ENCODE measurements around the gene RBM3. TPM values are rescaled to one million over a fixed set of nuclear protein-coding genes. Genes with fewer than 3 reads are reported as not detected.

RBM3 gene
- total RNA-seq, 1 experiment from 2014 or later: 528 TPM

- DNase-seq (ENCODE audit: low read depth, low spot score): no peak
Measured at GRCh38 chrX:48617542-48618340, 43.5 kb downstream of the RBM3 start.

GRCh38 chrX:48626401-48627298 lies 52.4 kb downstream of the RBM3 start:
- DNase-seq (ENCODE audit: low read depth, low spot score) (no peak), ATAC-seq (no peak)
- ChIA-PET CTCF (interaction anchor here (0.6 kb wide), 1 partner anchor 214 kb away, joined by 3 read pairs; no protein-coding TSS in a partner anchor), POLR2A (no interaction called here)
- in situ Hi-C loops (cut with HindIII; ENCODE audit: low pct_unique_long_range_greater_than_20kb, low sequenced_read_pairs) (no loop called here), intact Hi-C loops (cut with micrococcal nuclease; ENCODE audit: unreplicated experiment) (no loop called here)
- H3K4me1 ChIP-seq (ENCODE audit: control insufficient read depth, insufficient read depth, low read length): no peaks in the 10 kb centered on the region
- H3K9me3 ChIP-seq (ENCODE audit: control insufficient read depth, insufficient read depth, low read depth, low read length): no peaks in the 10 kb centered on the region
- H3K4me3 ChIP-seq (ENCODE audit: low read depth in 2 of 2, low read length in 2 of 2): no peak overlapping the region
- H3K36me3 ChIP-seq (ENCODE audit: control insufficient read depth, insufficient read depth, low read length): no peaks in the 10 kb centered on the region
- no peak for TF ChIP-seq POLR2AphosphoS5 (IDR thresholded peaks at IDR 0.05; ENCODE audit: low read depth, low read length)
- no peak for TF ChIP-seq REST (IDR thresholded peaks at IDR 0.05; ENCODE audit: insufficient read depth in 1 of 2, low read depth in 2 of 2, low read length in 1 of 2)
- TF ChIP-seq TCF7L2 (IDR thresholded peaks at IDR 0.05; ENCODE audit: low read depth, low read length): no peak
- no peak for TF ChIP-seq SIN3A (IDR thresholded peaks at IDR 0.05; ENCODE audit: borderline replicate concordance, insufficient read depth, low read depth, low read length)
- TF ChIP-seq, protein P1, sequence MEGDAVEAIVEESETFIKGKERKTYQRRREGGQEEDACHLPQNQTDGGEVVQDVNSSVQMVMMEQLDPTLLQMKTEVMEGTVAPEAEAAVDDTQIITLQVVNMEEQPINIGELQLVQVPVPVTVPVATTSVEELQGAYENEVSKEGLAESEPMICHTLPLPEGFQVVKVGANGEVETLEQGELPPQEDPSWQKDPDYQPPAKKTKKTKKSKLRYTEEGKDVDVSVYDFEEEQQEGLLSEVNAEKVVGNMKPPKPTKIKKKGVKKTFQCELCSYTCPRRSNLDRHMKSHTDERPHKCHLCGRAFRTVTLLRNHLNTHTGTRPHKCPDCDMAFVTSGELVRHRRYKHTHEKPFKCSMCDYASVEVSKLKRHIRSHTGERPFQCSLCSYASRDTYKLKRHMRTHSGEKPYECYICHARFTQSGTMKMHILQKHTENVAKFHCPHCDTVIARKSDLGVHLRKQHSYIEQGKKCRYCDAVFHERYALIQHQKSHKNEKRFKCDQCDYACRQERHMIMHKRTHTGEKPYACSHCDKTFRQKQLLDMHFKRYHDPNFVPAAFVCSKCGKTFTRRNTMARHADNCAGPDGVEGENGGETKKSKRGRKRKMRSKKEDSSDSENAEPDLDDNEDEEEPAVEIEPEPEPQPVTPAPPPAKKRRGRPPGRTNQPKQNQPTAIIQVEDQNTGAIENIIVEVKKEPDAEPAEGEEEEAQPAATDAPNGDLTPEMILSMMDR (IDR thresholded peaks at IDR 0.05): no peak
- H3K27me3 ChIP-seq (ENCODE audit: control insufficient read depth, insufficient read depth, low read length): no peaks in the 10 kb centered on the region
- no peak overlapping the region for H3K27ac ChIP-seq (ENCODE audit: low read length)
- BruUV-seq (replicated peaks): no TSS peak

More at GRCh38 chrX:48617542-48618340, 43.5 kb downstream of the RBM3 start:
- intact Hi-C loops (cut with micrococcal nuclease; ENCODE audit: unreplicated experiment) (no loop called here), in situ Hi-C loops (cut with HindIII; ENCODE audit: low pct_unique_long_range_greater_than_20kb, low sequenced_read_pairs) (no loop called here)
- no peak overlapping the region for H3K4me3 ChIP-seq (ENCODE audit: low read depth in 2 of 2, low read length in 2 of 2)
- no peaks in the 10 kb centered on the region for H3K9me3 ChIP-seq (ENCODE audit: control insufficient read depth, insufficient read depth, low read depth, low read length)
- TF ChIP-seq, protein P1 (IDR thresholded peaks at IDR 0.05): no peak
- no peak for TF ChIP-seq TCF7L2 (IDR thresholded peaks at IDR 0.05; ENCODE audit: low read depth, low read length)
- TF ChIP-seq POLR2AphosphoS5 (IDR thresholded peaks at IDR 0.05; ENCODE audit: low read depth, low read length): no peak
- BruUV-seq (replicated peaks): no TSS peak
- ChIA-PET POLR2A (no interaction called here), CTCF (no interaction called here)
- peak; percentile 45; the same call in 1 of the 2 replicates for ATAC-seq
- no peaks in the 10 kb centered on the region for H3K36me3 ChIP-seq (ENCODE audit: control insufficient read depth, insufficient read depth, low read length)
- H3K27ac ChIP-seq (ENCODE audit: low read length): no peak overlapping the region
- no peaks in the 10 kb centered on the region for H3K27me3 ChIP-seq (ENCODE audit: control insufficient read depth, insufficient read depth, low read length)
- H3K4me1 ChIP-seq (ENCODE audit: control insufficient read depth, insufficient read depth, low read length): no peaks in the 10 kb centered on the region

Other genes starting within 250 kb of the RBM3 start
- gene SSX3, start 217.8 kb upstream of the RBM3 start, total RNA-seq (2021; ENCODE audit: unreplicated experiment): not detected
- gene SSX4, start 190.9 kb upstream of the RBM3 start, total RNA-seq (2021; ENCODE audit: unreplicated experiment): 0.15 TPM
- gene SSX4B, start 162.5 kb upstream of the RBM3 start, total RNA-seq (2021; ENCODE audit: unreplicated experiment): 0.15 TPM
- 1.1 TPM for gene SLC38A5, start 104.2 kb upstream of the RBM3 start, total RNA-seq (2021; ENCODE audit: unreplicated experiment)
- 43.1 TPM for gene FTSJ1, start 98.3 kb upstream of the RBM3 start, total RNA-seq (2021; ENCODE audit: unreplicated experiment)
- 8.6 TPM for gene PORCN, start 65.5 kb upstream of the RBM3 start, total RNA-seq (2021; ENCODE audit: unreplicated experiment)
- 157 TPM for gene EBP, start 52.7 kb upstream of the RBM3 start, total RNA-seq (2021; ENCODE audit: unreplicated experiment)
- 29.4 TPM for gene TBC1D25, start 34.8 kb upstream of the RBM3 start, total RNA-seq (2021; ENCODE audit: unreplicated experiment)
- 91.3 TPM for gene WDR13, start 23.0 kb downstream of the RBM3 start, total RNA-seq (2021; ENCODE audit: unreplicated experiment)
- gene WAS, start 109.3 kb downstream of the RBM3 start, total RNA-seq (2021; ENCODE audit: unreplicated experiment): 0.82 TPM
- 25.6 TPM for gene SUV39H1, start 122.2 kb downstream of the RBM3 start, total RNA-seq (2021; ENCODE audit: unreplicated experiment)
- not detected for gene GLOD5, start 187.3 kb downstream of the RBM3 start, total RNA-seq (2021; ENCODE audit: unreplicated experiment)
- gene GATA1, start 212.1 kb downstream of the RBM3 start, total RNA-seq (2021; ENCODE audit: unreplicated experiment): 0.23 TPM
- gene HDAC6, start 227.6 kb downstream of the RBM3 start, total RNA-seq (2021; ENCODE audit: unreplicated experiment): 97.1 TPM